ENCODE results near the gene ST8SIA4. TPM values are rescaled to one million over a fixed set of nuclear protein-coding genes. Genes with fewer than 3 reads are reported as not detected.

The ST8SIA4 gene
- total RNA-seq, 1 experiment from 2014 or later: not detected

GRCh38 chr5:100828071-100828897 lies 74.8 kb downstream of the ST8SIA4 start:
- no peak overlapping the region for H3K9ac ChIP-seq (ENCODE audit: extremely low read depth, insufficient read length, low read length)

More at GRCh38 chr5:100828071-100828897, 74.8 kb downstream of the ST8SIA4 start:
- Histone ChIP-seq H3K79me2 (ENCODE audit: insufficient read depth, low read length) (no peaks in the 10 kb centered on the region), H3K14ac (ENCODE audit: insufficient read depth, low read length) (no peak overlapping the region), H3K9me3 (ENCODE audit: control insufficient read depth, low read depth, low read length) (no peaks in the 10 kb centered on the region), H3K79me1 (ENCODE audit: insufficient read depth, low read depth, low read length, poor library complexity, severe bottlenecking) (no peaks in the 10 kb centered on the region), H2BK15ac (ENCODE audit: low read depth, low read length) (no peak overlapping the region), H3K18ac (ENCODE audit: insufficient read length, low read depth, low read length) (no peak overlapping the region), H2BK20ac (ENCODE audit: low read depth, low read length, poor library complexity, severe bottlenecking) (no peak overlapping the region), H3K27ac (ENCODE audit: insufficient read length, low read depth, low read length) (no peak overlapping the region), H3K27me3 (ENCODE audit: insufficient read depth, low read length) (no peaks in the 10 kb centered on the region), H2BK120ac (ENCODE audit: low read depth, low read length, poor library complexity, severe bottlenecking) (no peak overlapping the region), H2AK5ac (ENCODE audit: insufficient read length, low read length) (no peak overlapping the region), H2BK5ac (ENCODE audit: insufficient read length, low read length) (no peak overlapping the region), H2BK12ac (ENCODE audit: insufficient read length, low read depth, low read length) (no peak overlapping the region), H3T11ph (ENCODE audit: low read length) (no peak overlapping the region), H2AFZ (ENCODE audit: low read length) (no peak overlapping the region), H3K56ac (ENCODE audit: insufficient read length, low read depth, low read length) (no peak overlapping the region), H4K20me1 (ENCODE audit: control insufficient read depth, insufficient read depth, insufficient read length) (no peaks in the 10 kb centered on the region), H3K4me2 (ENCODE audit: insufficient read depth, insufficient read length, low read length) (no peak overlapping the region), H4K5ac (ENCODE audit: insufficient read length, low read depth, low read length) (no peak overlapping the region), H3K4ac (ENCODE audit: low read depth, low read length) (no peak overlapping the region), H4K8ac (replicated peaks; ENCODE audit: insufficient read length, low read depth, low read length) (no peak overlapping the region), H4K91ac (ENCODE audit: insufficient read length, low read depth, low read length) (no peak overlapping the region), H3K23me2 (ENCODE audit: insufficient read length, low read depth, low read length, poor library complexity, severe bottlenecking) (no peaks in the 10 kb centered on the region), H3K23ac (ENCODE audit: insufficient read length, low read depth, low read length) (no peak overlapping the region), H3K4me1 (ENCODE audit: insufficient read depth, low read length) (no peaks in the 10 kb centered on the region)
- Mint-ChIP-seq H3K4me3 (no peak overlapping the region), H3K27ac (peak overlapping the region in 1 of 3 experiments; percentile 44; a peak in 2 of 7 replicates), H3K4me1 (peaks cover 9 to 18% of the 10 kb centered on the region in 2 experiments), H3K27me3 (ENCODE audit: low read depth) (no peaks in the 10 kb centered on the region), H3K36me3 (ENCODE audit: insufficient read depth in 1 of 3, low read depth in 3 of 3) (no peaks in the 10 kb centered on the region; a peak in 1 of 7 replicates), H3K9me3 (no peaks in the 10 kb centered on the region)
- WGBS (ENCODE audit: extremely low coverage, insufficient read length, low lambda C conversion rate): no CpG with 5 or more reads among the region's 7 CpGs
- no peak for TF ChIP-seq CTCF (conservative IDR thresholded peaks at IDR 0.05)
- no peak for DNase-seq
